ENCODE data around the gene LDLRAD2.

Gene LDLRAD2

GRCh38 chr1:21843996-21844395, 31.9 kb downstream of the LDLRAD2 start:
- no peak for DNase-seq

GRCh38 chr1:21845646-21846641, 33.9 kb downstream of the LDLRAD2 start:
- DNase-seq, result no peak

GRCh38 chr1:21847223-21848205, 35.4 kb downstream of the LDLRAD2 start:
- no peak for DNase-seq

GRCh38 chr1:21848524-21849174, 36.6 kb downstream of the LDLRAD2 start:
- DNase-seq, result no peak

GRCh38 chr1:21849909-21850576, 38.0 kb downstream of the LDLRAD2 start:
- DNase-seq, result no peak

- no peak for DNase-seq
These were observed 39.6 kb downstream of the LDLRAD2 start for GRCh38 chr1:21851430-21852250.

- DNase-seq, result peak; percentile 15 to 26
These were observed 40.4 kb downstream of the LDLRAD2 start for GRCh38 chr1:21852282-21853130.

- peak in 1 of 2 donors; percentile 4 for DNase-seq
These were observed 41.0 kb downstream of the LDLRAD2 start for GRCh38 chr1:21853131-21853427.

GRCh38 chr1:21854090-21854750, 42.2 kb downstream of the LDLRAD2 start:
- DNase-seq, result no peak

- DNase-seq, result no peak
These were observed 42.7 kb downstream of the LDLRAD2 start for GRCh38 chr1:21854751-21855131.

- peak in 1 of 2 donors; percentile 23 for DNase-seq
These were observed 43.4 kb downstream of the LDLRAD2 start for GRCh38 chr1:21855257-21856096.

- DNase-seq, result peak; percentile 14 to 16
These were observed 45.2 kb downstream of the LDLRAD2 start for GRCh38 chr1:21857142-21857839.

- no peak for DNase-seq
These were observed 46.0 kb downstream of the LDLRAD2 start for GRCh38 chr1:21857840-21858670.

- no peak for DNase-seq
These were observed 47.7 kb downstream of the LDLRAD2 start for GRCh38 chr1:21859669-21860179.

GRCh38 chr1:21860971-21861370, 48.9 kb downstream of the LDLRAD2 start:
- DNase-seq, result no peak

GRCh38 chr1:21861602-21862429, 49.8 kb downstream of the LDLRAD2 start:
- DNase-seq, result no peak

Measured in inflammatory macrophage (primary cell).